Measurements from ENCODE around the gene LDLRAD3.

LDLRAD3 gene

GRCh38 chr11:36238036-36238631 is 294.3 kb downstream of the LDLRAD3 start:
- no peak for DNase-seq (ENCODE audit: low read depth in 2 of 2)

DNA sequence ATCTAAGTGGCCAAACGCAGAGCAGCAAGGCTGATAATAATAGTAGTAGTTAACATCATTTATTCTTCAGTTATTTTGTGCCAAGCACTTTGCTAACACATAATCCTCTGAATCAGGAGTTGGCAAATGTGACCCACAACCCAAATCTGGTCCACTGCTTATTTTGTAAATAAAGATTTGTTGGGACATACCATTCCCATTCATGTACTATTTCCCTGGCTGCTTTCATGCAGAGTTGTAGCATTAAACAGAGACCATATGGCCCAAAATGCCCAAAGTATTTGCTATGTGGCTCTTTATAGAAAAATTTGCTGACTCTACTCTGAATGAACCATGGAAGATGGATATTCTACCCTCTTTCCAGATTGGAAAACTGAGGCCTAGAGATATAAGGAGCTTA is 295.0 kb downstream of the LDLRAD3 start:
- DNase-seq (ENCODE audit: low read depth in 2 of 2), result no peak

GRCh38 chr11:36239636-36240035 is 295.8 kb downstream of the LDLRAD3 start:
- no peak for DNase-seq (ENCODE audit: low read depth in 2 of 2)

- no peak for DNase-seq (ENCODE audit: low read depth in 2 of 2)
Measured at GRCh38 chr11:36240173-36240572, 296.3 kb downstream of the LDLRAD3 start.

DNA sequence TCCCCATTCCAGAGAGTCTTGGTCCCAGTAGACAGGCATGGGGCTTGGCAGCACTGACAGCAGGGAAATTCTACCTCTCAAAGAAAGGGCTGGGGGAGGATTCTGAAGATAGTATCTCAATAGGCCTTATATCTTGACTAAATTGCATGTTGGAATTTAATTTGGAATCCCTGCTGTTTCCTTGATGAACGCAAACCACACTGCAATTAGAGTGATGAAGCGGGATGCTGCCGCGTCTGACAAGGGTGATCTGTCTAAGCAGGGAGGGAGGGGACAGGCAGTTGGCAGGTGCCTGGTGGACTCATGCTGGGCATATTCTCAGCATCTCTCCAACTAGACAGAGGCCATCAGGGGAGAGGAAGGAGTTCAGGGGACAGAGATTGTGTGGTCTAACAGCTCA is 296.9 kb downstream of the LDLRAD3 start:
- DNase-seq (ENCODE audit: low read depth in 2 of 2), result no peak

GRCh38 chr11:36241497-36241896 is 297.6 kb downstream of the LDLRAD3 start:
- no peak for DNase-seq (ENCODE audit: low read depth in 2 of 2)

DNA sequence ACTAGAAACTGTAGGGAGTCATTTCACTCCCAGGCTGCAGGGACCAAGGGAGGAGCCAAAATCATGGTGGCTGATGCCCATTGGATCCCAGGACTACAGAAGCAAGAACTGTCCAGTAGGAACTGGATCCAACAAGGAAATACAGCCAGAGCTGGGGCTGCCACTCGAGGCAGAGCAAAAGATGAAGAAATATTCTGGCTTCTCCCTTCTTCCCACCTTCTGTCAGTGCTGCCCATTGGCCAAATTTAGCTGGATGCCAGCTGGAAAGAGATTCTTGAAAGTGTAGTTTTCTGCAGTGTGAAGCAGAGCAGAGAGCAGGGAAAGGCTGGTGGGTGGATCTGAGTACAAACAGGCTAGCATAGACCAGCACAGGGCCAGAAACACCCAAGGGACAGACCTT is 299.8 kb downstream of the LDLRAD3 start:
- DNase-seq (ENCODE audit: low read depth in 2 of 2), result no peak

DNA sequence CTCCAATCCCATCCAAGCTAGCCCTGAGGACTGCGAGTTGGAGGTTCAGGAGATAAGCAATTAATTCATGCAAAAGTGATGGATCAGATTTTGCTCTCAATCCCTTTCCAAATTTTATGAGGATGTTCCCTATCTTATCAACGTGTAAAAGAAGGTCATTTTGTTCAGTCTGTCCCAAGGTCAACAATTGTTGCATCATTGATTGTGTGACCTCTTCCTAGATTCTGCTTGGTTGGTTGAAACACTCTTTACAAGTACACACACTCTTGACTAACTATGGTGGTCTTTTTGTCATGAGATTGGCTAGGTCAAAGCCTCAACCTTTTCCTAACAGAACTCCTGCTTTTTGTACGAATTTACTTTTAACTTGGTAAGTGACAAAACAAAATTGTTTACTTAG is 303.6 kb downstream of the LDLRAD3 start:
- DNase-seq (ENCODE audit: low read depth in 2 of 2), result no peak

- DNase-seq (ENCODE audit: low read depth in 2 of 2), result no peak
Measured at GRCh38 chr11:36248436-36248835, 304.6 kb downstream of the LDLRAD3 start.

- no peak for DNase-seq (ENCODE audit: low read depth in 2 of 2)
Measured at GRCh38 chr11:36249246-36249645, 305.4 kb downstream of the LDLRAD3 start.

DNA sequence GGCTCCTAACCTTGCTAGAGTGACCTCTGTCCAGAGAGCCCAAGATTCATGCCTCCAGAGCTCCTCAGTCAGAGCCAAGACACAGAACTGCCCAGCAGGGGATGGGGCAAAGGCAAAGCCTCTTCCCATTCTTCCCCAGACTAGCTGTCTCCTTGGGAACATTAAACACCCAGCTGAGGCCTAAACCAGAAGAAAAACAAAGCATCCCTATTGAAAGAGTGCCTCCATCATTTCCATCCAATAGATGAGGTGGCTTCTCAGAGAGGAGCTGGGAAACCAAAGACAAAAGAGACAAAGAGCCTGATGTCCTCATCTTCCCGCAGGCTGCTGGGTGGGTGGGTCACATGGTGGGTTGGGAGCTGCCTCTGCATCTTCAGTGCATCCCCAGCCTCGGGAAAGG is 308.0 kb downstream of the LDLRAD3 start:
- DNase-seq (ENCODE audit: low read depth in 2 of 2), result no peak

- DNase-seq (ENCODE audit: low read depth in 2 of 2), result no peak
Measured at GRCh38 chr11:36253238-36253637, 309.4 kb downstream of the LDLRAD3 start.

GRCh38 chr11:36254713-36255112 is 310.9 kb downstream of the LDLRAD3 start:
- DNase-seq (ENCODE audit: low read depth in 2 of 2), result no peak

- no peak for DNase-seq (ENCODE audit: low read depth in 2 of 2)
Measured at GRCh38 chr11:36257351-36257750, 313.5 kb downstream of the LDLRAD3 start.

- DNase-seq (ENCODE audit: low read depth in 2 of 2), result peak in 1 of 2 donors; percentile 13
Measured at GRCh38 chr11:36258730-36259360, 315.0 kb downstream of the LDLRAD3 start.

DNA sequence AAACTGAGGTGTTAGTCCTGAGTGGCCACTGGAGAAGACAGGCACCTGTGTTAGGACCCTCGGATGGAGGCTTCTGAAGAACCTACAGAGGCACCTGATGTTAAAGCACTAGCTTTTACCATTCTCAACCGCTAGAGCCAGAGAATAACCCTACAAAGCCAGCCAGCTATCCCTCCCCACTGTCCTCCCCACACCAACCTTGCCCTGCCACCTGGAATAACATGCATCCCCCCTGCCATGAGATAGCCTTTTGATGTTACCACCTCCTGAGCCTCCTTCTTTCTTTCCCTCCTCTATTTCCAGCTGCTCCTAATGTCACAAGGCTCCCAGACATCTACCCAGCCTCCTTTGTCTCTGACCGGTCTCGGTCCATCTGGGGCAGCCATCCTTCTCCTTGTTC is 317.2 kb downstream of the LDLRAD3 start:
- DNase-seq (ENCODE audit: low read depth in 2 of 2), result no peak

DNA sequence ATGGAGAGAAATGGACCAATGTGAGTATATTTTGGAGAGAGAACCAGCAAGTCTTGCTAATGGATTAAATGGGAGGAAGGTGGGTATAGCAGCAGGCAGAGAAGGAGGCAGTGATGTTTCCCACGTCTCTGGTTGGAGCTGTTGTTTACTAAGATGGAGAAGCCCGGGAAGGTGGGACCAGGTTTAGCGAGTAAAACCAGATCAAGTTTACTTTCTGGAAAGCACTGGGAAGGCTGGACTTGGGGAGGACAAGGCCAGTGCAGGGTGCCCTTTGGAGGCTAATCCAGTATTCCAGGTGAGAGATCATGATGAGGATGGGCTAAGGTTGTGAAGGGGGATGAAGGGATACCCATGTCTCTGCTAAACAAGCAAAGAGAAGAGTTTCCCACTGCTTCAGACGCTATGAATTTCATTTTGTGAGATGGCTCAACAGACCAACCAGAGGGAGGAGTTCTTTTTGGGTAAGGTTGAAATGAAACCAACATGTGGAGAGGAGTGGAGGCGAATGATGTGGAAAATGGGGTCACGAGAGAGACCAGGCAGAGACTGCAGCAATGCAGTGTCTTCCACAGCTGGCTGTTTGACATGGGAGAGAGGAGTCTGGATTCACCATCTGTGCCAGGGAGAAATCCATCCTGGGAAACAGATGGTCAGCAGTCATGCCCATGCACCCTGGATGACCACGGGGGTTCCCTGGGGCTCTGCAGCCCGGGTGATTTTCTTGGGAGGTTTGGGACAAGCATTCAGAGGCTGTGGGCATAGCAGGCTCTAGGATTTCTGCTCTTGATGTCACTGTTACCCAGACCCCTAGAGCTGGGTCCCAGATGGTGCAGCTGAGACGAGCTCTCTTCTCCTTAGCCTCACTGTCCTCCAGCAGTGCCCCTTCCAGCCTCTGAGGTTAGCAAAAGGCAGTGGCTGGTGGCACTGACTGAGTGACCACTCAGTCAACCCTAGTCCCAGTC is 320.4 kb downstream of the LDLRAD3 start:
- DNase-seq (ENCODE audit: low read depth in 2 of 2), result no peak

DNA sequence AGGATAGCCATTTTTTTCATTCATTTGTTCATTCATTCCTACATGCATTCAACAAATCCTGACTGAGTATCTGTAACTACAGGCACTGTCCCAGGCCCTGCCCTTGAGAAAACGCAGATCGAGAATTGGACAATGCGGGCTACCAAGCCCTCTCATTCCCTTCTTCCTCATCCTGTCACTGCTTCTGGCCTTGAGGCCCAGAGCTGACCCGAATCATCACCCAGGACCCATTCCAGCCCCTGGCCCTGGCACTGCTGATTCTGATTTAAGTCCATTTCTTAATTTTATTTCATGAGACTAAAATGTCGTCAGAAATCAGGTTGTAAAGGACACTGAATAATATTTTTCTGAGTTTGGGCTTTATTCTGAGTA is 321.1 kb downstream of the LDLRAD3 start:
- DNase-seq (ENCODE audit: low read depth in 2 of 2), result no peak

DNA sequence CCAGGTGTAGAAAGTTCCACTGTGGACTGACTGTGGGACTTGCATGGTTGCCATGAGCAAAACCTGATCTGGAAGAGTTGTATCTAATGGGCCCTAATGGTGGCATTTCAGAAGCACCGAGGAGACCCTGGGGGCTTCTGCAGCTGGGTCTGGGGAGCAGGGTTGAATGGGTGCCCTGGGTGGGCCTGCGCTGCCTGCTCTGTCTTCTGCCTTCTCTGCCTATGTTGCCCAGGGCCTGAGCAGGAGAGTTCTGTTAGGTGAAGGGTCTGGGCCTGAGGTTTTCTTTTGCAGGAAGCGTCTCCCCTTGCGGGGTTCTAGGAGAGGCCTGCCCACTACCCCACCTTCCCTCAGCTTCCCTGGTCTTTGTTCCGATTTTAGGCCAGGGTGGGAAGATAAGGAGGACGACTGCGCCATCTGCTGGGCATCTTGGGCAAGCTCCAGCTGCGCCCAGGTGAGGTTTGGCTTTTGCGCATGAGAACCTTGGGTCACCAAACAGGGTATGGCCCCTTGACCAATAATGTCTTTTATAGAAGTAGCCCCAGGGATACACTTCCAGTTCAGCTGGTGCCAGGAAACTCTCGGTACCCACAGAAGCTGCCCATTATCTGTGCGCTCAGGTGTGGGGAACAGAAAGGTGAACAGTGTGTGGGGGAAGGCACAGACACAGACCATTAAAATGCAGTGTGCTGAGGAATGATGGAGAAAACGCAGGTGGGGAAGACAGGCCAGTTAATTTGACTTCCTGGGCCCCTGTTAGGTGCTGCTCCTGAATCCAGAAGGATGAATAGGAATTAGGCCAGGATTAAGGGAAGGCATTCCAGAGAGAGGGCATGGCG is 322.1 kb downstream of the LDLRAD3 start:
- peak; percentile 14 to 35 for DNase-seq (ENCODE audit: low read depth in 2 of 2)

GRCh38 chr11:36266767-36267166 is 322.9 kb downstream of the LDLRAD3 start:
- no peak for DNase-seq (ENCODE audit: low read depth in 2 of 2)

- DNase-seq (ENCODE audit: low read depth in 2 of 2), result no peak
Measured at GRCh38 chr11:36268337-36268985, 324.6 kb downstream of the LDLRAD3 start.

Data from stimulated activated CD8-positive, alpha-beta memory T cell treated with anti-CD3 and anti-CD28 coated beads, Interleukin-15, amount 100 ng/mL, for 48 hours (primary cell).